NCI-H2196 (cell line): ENCODE data around the gene ALPP.
"Not testable (repeated sequence)": the region's sequence is repeated elsewhere in the genome, so short reads cannot be mapped to it uniquely, and the experiment has no call there.

ENCODE experiments used
- DNase-seq: peaks from one replicate; lab custom pipeline; 2025; ENCODE audit not compliant: unreplicated experiment; lab: John Stamatoyannopoulos, UW

Gene ALPP

GRCh38 chr2:232419245-232420072, 40.9 kb downstream of the ALPP start:
- DNase-seq = peak; percentile 43

- DNase-seq = no peak
Measured at GRCh38 chr2:232420073-232420454, 41.5 kb downstream of the ALPP start.

DNA sequence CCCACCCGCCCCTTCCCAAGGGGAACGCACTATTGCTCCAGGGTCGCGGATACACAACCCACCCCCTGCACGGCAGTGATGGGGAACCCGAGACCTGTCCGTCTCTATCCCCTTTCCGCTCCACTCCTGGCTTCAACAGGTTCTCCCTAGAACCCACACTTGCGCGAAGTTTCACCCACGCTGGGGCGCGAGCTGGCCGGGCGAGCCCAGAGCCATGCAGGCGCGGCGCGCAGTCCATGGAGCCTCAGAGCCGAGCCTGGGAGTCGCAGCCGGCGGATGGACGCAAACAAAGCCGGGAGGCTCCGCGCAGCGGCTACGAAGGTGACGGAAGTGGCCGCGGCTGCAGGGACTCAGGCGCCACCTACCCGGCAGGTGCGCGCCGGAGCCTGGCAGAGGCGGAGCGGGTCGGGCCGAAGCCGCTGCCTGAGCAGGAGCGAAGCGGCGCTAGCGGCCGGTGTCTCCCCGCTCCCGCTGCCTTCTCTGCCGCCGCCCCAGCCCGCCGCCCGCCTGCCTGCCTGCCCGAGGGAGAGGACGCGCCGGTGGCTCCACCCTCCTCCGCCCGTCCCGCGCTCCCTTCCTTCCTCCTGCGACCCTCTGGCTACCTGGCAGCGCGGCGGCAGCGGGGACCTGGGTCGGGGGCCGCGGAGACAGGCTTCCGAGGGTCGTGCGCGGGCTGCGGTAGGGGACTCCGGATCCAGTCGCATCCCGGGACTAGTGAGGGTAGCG, 42.1 kb downstream of the ALPP start:
- peak; percentile 53 for DNase-seq

- DNase-seq = no peak
Measured at GRCh38 chr2:232421189-232421785, 42.7 kb downstream of the ALPP start.

DNA sequence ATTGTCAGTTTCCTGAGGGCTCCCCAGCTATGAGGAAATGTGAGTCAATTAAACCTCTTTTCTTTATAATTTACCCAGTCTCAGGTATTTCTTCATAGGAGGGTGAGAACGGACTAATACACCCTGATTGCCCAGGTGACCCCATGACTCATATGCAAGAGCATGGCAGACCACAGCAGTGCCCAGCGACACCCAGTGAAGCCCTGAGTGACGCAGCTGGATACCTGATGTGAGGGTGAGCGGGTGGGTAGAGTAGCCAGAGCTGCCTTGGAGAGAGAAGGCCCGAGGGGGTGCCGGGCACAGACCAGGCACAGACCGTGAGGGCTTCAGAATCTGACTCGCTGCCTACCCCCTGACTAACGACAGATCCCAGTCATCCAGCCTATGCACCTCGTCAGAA, 43.5 kb downstream of the ALPP start:
- DNase-seq = no peak

DNA sequence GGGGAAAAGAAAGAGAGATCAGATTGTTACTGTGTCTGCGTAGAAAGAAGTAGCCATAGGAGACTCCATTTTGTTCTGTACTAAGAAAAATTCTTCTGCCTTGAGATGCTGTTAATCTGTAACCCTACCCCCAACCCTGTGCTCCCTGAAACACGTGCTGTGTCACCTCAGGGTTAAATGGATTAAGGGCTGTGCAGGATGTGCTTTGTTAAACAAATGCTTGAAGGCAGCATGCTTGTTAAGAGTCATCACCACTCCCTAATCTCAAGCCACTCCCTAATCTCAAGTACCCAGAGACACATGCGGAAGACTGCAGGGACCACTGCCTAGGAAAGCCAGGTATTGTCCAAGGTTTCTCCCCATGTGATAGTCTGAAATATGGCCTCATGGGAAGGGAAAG, 44.4 kb downstream of the ALPP start:
- DNase-seq = not testable (repeated sequence)

- DNase-seq = not testable (repeated sequence)
Measured at GRCh38 chr2:232423407-232423806, 44.9 kb downstream of the ALPP start.

- DNase-seq = no peak
Measured at GRCh38 chr2:232431705-232432590, 53.4 kb downstream of the ALPP start.
